ENCODE data around the gene NCAM1.

NCAM1 gene

DNA sequence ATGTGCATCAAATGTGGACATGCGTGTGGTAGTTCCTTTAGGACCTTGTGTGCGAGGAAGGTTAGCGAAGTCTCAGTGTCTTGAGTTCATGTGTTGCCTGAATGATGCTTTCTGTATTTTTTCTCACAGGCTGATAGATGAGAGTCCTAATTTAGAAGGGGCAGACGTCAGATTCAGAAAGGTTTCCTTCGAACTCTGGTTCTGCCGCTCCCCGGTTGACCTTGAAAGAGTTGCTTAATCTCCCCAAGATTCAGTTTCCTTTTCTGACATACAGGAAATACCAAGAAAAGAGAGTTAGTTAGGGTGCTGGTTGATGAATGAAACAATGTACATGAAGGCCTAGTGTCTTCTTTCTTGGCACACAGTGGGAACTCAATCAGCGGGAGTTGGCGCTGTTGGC, 317.3 kb downstream of the NCAM1 start:
- no peak overlapping the region for H3K4me3 ChIP-seq (ENCODE audit: low read length)
- DNase-seq (ENCODE audit: low read depth): no peak
- TF ChIP-seq, protein P1, sequence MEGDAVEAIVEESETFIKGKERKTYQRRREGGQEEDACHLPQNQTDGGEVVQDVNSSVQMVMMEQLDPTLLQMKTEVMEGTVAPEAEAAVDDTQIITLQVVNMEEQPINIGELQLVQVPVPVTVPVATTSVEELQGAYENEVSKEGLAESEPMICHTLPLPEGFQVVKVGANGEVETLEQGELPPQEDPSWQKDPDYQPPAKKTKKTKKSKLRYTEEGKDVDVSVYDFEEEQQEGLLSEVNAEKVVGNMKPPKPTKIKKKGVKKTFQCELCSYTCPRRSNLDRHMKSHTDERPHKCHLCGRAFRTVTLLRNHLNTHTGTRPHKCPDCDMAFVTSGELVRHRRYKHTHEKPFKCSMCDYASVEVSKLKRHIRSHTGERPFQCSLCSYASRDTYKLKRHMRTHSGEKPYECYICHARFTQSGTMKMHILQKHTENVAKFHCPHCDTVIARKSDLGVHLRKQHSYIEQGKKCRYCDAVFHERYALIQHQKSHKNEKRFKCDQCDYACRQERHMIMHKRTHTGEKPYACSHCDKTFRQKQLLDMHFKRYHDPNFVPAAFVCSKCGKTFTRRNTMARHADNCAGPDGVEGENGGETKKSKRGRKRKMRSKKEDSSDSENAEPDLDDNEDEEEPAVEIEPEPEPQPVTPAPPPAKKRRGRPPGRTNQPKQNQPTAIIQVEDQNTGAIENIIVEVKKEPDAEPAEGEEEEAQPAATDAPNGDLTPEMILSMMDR (IDR thresholded peaks at IDR 0.05; ENCODE audit: insufficient read depth, low read depth, low read length, missing control alignments): no peak

GRCh38 chr11:113278925-113279324, 317.7 kb downstream of the NCAM1 start:
- no peak overlapping the region for H3K4me3 ChIP-seq (ENCODE audit: low read length)
- TF ChIP-seq, protein P1 (IDR thresholded peaks at IDR 0.05; ENCODE audit: insufficient read depth, low read depth, low read length, missing control alignments): no peak
- no peak for DNase-seq (ENCODE audit: low read depth)

GRCh38 chr11:113279591-113279990, 318.4 kb downstream of the NCAM1 start:
- no peak overlapping the region for H3K4me3 ChIP-seq (ENCODE audit: low read length)
- TF ChIP-seq, protein P1 (IDR thresholded peaks at IDR 0.05; ENCODE audit: insufficient read depth, low read depth, low read length, missing control alignments): no peak
- no peak for DNase-seq (ENCODE audit: low read depth)

- DNase-seq (ENCODE audit: low read depth): no peak
- TF ChIP-seq, protein P1 (IDR thresholded peaks at IDR 0.05; ENCODE audit: insufficient read depth, low read depth, low read length, missing control alignments): no peak
Observed at GRCh38 chr11:113281052-113281725, 320.0 kb downstream of the NCAM1 start.

GRCh38 chr11:113282898-113283437, 321.7 kb downstream of the NCAM1 start:
- no peak overlapping the region for H3K4me3 ChIP-seq (ENCODE audit: low read length)
- no peak for DNase-seq (ENCODE audit: low read depth)
- TF ChIP-seq, protein P1 (IDR thresholded peaks at IDR 0.05; ENCODE audit: insufficient read depth, low read depth, low read length, missing control alignments): no peak

More at GRCh38 chr11:113281052-113281725, 320.0 kb downstream of the NCAM1 start:
- H3K4me3 ChIP-seq (ENCODE audit: low read length): no peak overlapping the region

GRCh38 chr11:113283881-113284280, 322.7 kb downstream of the NCAM1 start:
- DNase-seq (ENCODE audit: low read depth): no peak
- no peak overlapping the region for H3K4me3 ChIP-seq (ENCODE audit: low read length)
- TF ChIP-seq, protein P1 (IDR thresholded peaks at IDR 0.05; ENCODE audit: insufficient read depth, low read depth, low read length, missing control alignments): no peak

- DNase-seq (ENCODE audit: low read depth): no peak
- TF ChIP-seq, protein P1 (IDR thresholded peaks at IDR 0.05; ENCODE audit: insufficient read depth, low read depth, low read length, missing control alignments): no peak
- no peak overlapping the region for H3K4me3 ChIP-seq (ENCODE audit: low read length)
Observed at GRCh38 chr11:113286009-113286408, 324.8 kb downstream of the NCAM1 start.
